Mucosa of descending colon (tissue), 3 donors: ENCODE measurements around the gene TLE7. TPM values are rescaled to one million over a fixed set of nuclear protein-coding genes. Genes with fewer than 3 reads are reported as not detected.

ENCODE experiments used
- ATAC-seq: fragments of 200-7000 bp; cut with Tn5 transposase; one replicate; pipeline ENCODE4 v1.9.1; 2020; ENCODE audit warnings: mild to moderate bottlenecking, moderate library complexity
- DNase-seq, 3 donors: peaks; one replicate each; pipeline ENCODE4 v3.0.0-alpha.2; 2020
- H3K36me3 ChIP-seq: fragments of 200-600 bp; one replicate; pipeline ENCODE4 v1.8.0; 2021; ENCODE audit warnings: low read depth, mild to moderate bottlenecking
- H3K4me1 ChIP-seq: fragments of 200-600 bp; one replicate; pipeline ENCODE4 v1.8.0; 2021; ENCODE audit warnings: low read depth, mild to moderate bottlenecking
- H3K4me3 ChIP-seq: fragments of 200-600 bp; one replicate; pipeline ENCODE4 v1.8.0; 2021; ENCODE audit warnings: mild to moderate bottlenecking
- H3K9me3 ChIP-seq: fragments of 200-600 bp; one replicate; pipeline ENCODE4 v1.8.0; 2021; ENCODE audit warnings: mild to moderate bottlenecking
- intact Hi-C, 2 donors: fragments of 100-400 bp; cut with DNase I in 1 of 2; cut with micrococcal nuclease in 1 of 2; formaldehyde crosslinking; loops; one replicate each; pipeline versions ENCODE4 v1.11.0 to v1.11.1; 2022; cut with DNase I, micrococcal nuclease
- total RNA-seq, 3 donors: library from RNA; stranded (reverse); fragmentation: NEBNext Ultra II Directional in 2 of 3; extraction: Animal tissue kit (Norgen Biotek cat#: 25700) in 2 of 3; gene quantifications; one replicate each; pipeline versions ENCODE4 v1.2.1 to v1.2.4, GENCODE V29; 2021 to 2023
- TF ChIP-seq, protein P1 (sequence below): fragments of 200-600 bp; IDR thresholded peaks from one replicate; pipeline ENCODE4 v1.8.0; 2022; ENCODE audit warnings: antibody characterized with exemption, mild to moderate bottlenecking
- donor health status: DM: no; HTN: no; CAD: no; lungs with moderate emphysema.
- donor health status: DM: no; HTN: no; CAD: no.
- donor health status: DM: no; HTN: yes; CAD: no.

The TLE7 gene
- total RNA-seq, 3 donors from 2014 or later = not detected

DNA sequence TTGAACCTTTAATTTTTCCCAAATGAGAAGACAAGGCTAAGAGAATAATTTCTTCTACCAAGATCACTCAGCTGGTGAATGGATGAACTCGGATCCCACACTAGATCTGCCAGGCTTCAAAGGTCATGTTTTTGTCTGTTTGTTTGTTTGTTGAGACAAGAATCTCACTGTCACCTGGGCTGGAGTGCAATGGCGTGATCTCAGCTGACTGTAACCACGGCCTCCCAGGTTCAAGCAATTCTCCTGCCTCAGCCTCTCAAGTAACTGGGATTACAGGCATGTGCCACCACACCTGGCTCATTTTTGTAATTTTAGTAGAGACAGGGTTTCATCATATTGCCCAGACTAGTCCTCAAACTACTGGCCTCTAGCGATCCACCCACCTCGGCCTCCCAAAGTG lies 40.7 kb upstream of the TLE7 start:
- TF ChIP-seq, protein P1, sequence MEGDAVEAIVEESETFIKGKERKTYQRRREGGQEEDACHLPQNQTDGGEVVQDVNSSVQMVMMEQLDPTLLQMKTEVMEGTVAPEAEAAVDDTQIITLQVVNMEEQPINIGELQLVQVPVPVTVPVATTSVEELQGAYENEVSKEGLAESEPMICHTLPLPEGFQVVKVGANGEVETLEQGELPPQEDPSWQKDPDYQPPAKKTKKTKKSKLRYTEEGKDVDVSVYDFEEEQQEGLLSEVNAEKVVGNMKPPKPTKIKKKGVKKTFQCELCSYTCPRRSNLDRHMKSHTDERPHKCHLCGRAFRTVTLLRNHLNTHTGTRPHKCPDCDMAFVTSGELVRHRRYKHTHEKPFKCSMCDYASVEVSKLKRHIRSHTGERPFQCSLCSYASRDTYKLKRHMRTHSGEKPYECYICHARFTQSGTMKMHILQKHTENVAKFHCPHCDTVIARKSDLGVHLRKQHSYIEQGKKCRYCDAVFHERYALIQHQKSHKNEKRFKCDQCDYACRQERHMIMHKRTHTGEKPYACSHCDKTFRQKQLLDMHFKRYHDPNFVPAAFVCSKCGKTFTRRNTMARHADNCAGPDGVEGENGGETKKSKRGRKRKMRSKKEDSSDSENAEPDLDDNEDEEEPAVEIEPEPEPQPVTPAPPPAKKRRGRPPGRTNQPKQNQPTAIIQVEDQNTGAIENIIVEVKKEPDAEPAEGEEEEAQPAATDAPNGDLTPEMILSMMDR = no peak
- Histone ChIP-seq H3K9me3 (no peaks in the 10 kb centered on the region), H3K4me3 (no peak overlapping the region), H3K4me1 (peaks cover 8% of the 10 kb centered on the region), H3K36me3 (no peaks in the 10 kb centered on the region)
- intact Hi-C loops = no loop called here
- no peak for ATAC-seq
- DNase-seq = no peak

DNA sequence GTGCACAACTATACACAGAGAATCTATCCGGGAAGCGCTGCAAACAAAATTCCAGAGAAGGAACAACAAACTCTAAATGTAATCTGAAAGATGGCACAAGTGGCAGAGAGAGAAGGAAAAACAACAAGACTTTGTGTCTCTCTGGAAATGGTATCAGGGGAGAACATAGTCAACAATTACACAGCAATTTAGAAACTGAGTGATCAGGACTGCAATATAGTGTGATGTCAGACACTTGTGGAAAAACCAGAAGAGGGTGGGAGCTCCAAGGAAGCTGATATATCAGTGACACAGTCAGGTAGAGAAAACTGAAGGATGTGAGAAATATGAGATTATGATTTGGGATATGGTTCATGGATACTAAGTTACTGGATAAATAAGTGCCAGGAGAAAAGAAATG lies 39.1 kb upstream of the TLE7 start:
- TF ChIP-seq, protein P1 = no peak

DNA sequence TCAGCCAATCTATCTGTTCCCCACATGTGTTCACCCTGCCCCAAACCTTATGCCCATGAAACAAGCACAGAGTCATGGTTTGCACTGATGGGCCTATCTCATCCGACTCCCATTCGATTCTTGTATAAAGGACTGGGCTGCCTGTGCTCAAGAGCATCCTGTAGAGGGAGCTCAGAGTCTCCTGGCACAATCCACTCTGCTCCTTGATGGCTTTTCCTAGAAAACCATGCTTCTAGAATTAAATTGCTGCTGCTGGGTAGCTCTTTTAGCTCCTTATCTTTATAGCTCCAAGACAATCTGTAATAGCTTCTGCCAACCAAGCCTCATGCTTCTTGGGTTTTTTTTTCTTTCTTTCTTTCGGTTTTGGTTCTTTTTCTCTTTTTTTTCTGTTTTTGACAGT lies 37.6 kb upstream of the TLE7 start:
- TF ChIP-seq, protein P1 = peak; percentile 16
- ATAC-seq (peak; percentile 47), DNase-seq (peak in 1 of 3 donors; percentile 14)
- no peaks in the 10 kb centered on the region for H3K9me3 ChIP-seq
- H3K4me3 ChIP-seq = no peak overlapping the region
- H3K36me3 ChIP-seq = no peaks in the 10 kb centered on the region
- intact Hi-C loops = no loop called here
- H3K4me1 ChIP-seq = peaks cover 3% of the 10 kb centered on the region

More for the DNA sequence above, 39.1 kb upstream of the TLE7 start:
- Histone ChIP-seq H3K9me3 (no peaks in the 10 kb centered on the region), H3K4me3 (no peak overlapping the region), H3K36me3 (no peaks in the 10 kb centered on the region), H3K4me1 (peaks cover 8% of the 10 kb centered on the region)
- DNase-seq = no peak
- ATAC-seq = no peak
- intact Hi-C loops = no loop called here

DNA sequence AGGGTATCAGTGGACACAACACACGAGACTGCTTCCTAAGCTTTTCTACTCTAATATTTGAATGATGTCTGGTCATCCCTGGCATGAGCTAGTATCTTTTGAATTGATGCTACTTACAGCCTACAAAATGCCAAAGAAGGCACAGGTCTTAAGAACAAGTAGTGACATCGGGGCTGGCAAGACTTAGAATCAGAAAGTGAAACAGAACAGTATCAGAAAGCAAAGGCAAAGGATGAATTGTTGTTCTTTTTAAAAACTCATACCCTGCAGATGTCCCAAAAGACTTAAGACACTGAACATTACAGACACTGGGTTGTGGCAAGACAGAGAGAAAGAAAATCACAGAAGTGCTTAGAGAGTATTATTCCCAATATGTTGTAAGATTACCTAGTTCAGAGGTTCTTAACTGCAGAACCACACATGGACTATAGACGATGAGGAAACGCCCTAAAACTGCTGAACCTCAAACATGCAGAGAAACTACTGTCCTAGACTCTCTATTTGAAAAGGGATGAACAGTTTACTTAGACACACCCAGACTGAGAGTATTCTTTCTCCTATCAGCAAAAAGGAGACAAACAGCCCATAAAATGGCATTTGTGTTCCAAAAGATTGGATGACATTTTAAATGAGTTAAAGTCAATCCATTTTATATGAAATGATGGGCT lies 34.7 kb upstream of the TLE7 start:
- TF ChIP-seq, protein P1 = no peak
- no peak for ATAC-seq
- no peak for DNase-seq
- Histone ChIP-seq H3K4me3 (no peak overlapping the region), H3K4me1 (no peaks in the 10 kb centered on the region), H3K9me3 (no peaks in the 10 kb centered on the region), H3K36me3 (no peaks in the 10 kb centered on the region)
- intact Hi-C loops = no loop called here

DNA sequence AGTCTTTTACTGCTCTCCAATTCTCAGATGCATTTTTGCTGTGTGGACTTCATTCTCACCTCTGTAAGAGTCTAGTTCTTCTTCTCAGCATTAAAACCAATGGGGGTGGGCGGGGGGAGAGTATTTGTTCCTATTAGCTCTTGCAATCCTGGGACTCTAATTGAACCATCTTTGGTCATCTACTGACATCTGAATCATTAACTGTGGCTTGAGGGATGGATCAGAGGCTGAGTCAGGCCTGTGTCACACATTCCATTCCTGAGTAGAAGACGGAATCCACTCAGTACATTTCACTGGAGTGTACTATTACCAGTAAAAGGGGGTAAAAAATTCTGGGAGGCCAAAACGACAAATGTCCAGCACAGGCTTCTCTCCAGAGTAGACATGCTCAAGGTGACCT lies 33.0 kb upstream of the TLE7 start:
- intact Hi-C loops = no loop called here
- Histone ChIP-seq H3K9me3 (no peaks in the 10 kb centered on the region), H3K4me3 (no peak overlapping the region), H3K4me1 (no peaks in the 10 kb centered on the region), H3K36me3 (no peaks in the 10 kb centered on the region)
- no peak for ATAC-seq
- TF ChIP-seq, protein P1 = no peak
- no peak for DNase-seq

DNA sequence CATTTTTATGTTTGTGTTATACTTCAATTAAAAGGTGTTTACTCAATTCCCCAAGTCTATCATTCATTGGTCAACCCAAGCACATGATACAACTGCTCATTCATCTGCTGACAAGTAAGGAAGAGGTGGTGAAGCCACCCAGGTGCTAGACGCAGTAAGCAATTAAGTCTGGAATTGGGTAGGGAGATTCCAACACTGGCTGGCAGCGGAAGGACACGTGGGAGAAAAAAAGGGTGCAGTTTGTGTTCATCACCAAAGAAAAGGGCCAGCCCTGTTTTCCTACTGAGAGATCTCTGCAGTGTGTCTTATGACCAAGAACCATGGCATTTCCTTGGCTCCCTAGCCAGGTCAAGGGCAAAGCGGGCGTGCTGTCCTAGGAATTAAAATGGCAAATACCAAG lies 32.0 kb upstream of the TLE7 start:
- Histone ChIP-seq H3K36me3 (no peaks in the 10 kb centered on the region), H3K4me1 (no peaks in the 10 kb centered on the region), H3K9me3 (no peaks in the 10 kb centered on the region), H3K4me3 (no peak overlapping the region)
- intact Hi-C loops = no loop called here
- no peak for DNase-seq
- ATAC-seq = peak; percentile 27
- TF ChIP-seq, protein P1 = no peak
